DND-41 (cell line): ENCODE measurements around the gene ZBTB7B.

Source experiments
- ATAC-seq: fragments of 200-7000 bp; cut with Tn5 transposase; 3 replicates; pipeline ENCODE4 v1.9.1; 2021; ENCODE audit warnings: low read depth; ENCODE audit not compliant: insufficient read depth
- DNase-seq: peaks from one replicate; pipeline ENCODE4 v3.0.0-alpha.2; 2020
- H2AFZ ChIP-seq: 2 replicates; pipeline ENCODE4 v1.6.0; 2012; ENCODE audit warnings: low read depth, low read length
- H3K27ac ChIP-seq: 2 replicates; pipeline ENCODE4 v1.5.1; 2012; ENCODE audit warnings: low read length, inconsistent platforms
- H3K27me3 ChIP-seq: fragments of 200-600 bp; sonication (generic); 2 replicates; pipeline ENCODE4 v1.6.0; 2012; ENCODE audit warnings: low read length, mild to moderate bottlenecking, inconsistent platforms; ENCODE audit not compliant: insufficient read depth, poor library complexity
- H3K36me3 ChIP-seq: 2 replicates; pipeline ENCODE4 v1.5.1; 2012; ENCODE audit warnings: low read length, inconsistent platforms; ENCODE audit not compliant: insufficient read depth
- H3K4me1 ChIP-seq: 2 replicates; pipeline ENCODE4 v1.5.1; 2012; ENCODE audit warnings: mild to moderate bottlenecking, low read length; ENCODE audit not compliant: insufficient read depth
- H3K4me2 ChIP-seq: 2 replicates; pipeline ENCODE4 v1.6.0; 2012; ENCODE audit warnings: mild to moderate bottlenecking, moderate library complexity, low read length, inconsistent platforms; ENCODE audit not compliant: insufficient read depth
- H3K4me3 ChIP-seq, 2 experiments: fragments of 200-600 bp in 1 of 2; shearing (Covaris generic) in 1 of 2; 2 replicates each; pipeline ENCODE4 v1.5.1; 2012 to 2016; ENCODE audit warnings: inconsistent platforms in 2 of 2, low read length in 2 of 2, mild to moderate bottlenecking in 2 of 2, low read depth in 1 of 2, moderate library complexity in 1 of 2
- H3K79me2 ChIP-seq: 2 replicates; pipeline ENCODE4 v1.6.0; 2012; ENCODE audit warnings: low read length, inconsistent platforms; ENCODE audit not compliant: insufficient read depth
- H3K9ac ChIP-seq: 2 replicates; pipeline ENCODE4 v1.6.0; 2012; ENCODE audit warnings: low read depth, mild to moderate bottlenecking, inconsistent platforms, low read length, moderate library complexity
- H3K9me3 ChIP-seq: 2 replicates; pipeline ENCODE4 v1.5.1; 2012; ENCODE audit warnings: low read length, moderate library complexity, mild to moderate bottlenecking, inconsistent platforms; ENCODE audit not compliant: insufficient read depth, severe bottlenecking
- H4K20me1 ChIP-seq: 2 replicates; pipeline ENCODE4 v1.6.0; 2012; ENCODE audit warnings: low read length; ENCODE audit not compliant: insufficient read depth
- EZH2 ChIP-seq: IDR thresholded peaks from 3 replicates; pipeline ENCODE4 v1.6.1; 2012; ENCODE audit warnings: borderline replicate concordance, low read depth, mild to moderate bottlenecking, moderate library complexity, low read length, inconsistent platforms; ENCODE audit not compliant: severe bottlenecking
- TF ChIP-seq, protein P1 (sequence below): IDR thresholded peaks from 2 replicates; pipeline ENCODE4 v1.5.1; 2012; ENCODE audit warnings: borderline replicate concordance, low read length, moderate library complexity, mild to moderate bottlenecking; ENCODE audit not compliant: poor library complexity, severe bottlenecking; ENCODE audit errors: extremely low read depth

ZBTB7B gene

DNA sequence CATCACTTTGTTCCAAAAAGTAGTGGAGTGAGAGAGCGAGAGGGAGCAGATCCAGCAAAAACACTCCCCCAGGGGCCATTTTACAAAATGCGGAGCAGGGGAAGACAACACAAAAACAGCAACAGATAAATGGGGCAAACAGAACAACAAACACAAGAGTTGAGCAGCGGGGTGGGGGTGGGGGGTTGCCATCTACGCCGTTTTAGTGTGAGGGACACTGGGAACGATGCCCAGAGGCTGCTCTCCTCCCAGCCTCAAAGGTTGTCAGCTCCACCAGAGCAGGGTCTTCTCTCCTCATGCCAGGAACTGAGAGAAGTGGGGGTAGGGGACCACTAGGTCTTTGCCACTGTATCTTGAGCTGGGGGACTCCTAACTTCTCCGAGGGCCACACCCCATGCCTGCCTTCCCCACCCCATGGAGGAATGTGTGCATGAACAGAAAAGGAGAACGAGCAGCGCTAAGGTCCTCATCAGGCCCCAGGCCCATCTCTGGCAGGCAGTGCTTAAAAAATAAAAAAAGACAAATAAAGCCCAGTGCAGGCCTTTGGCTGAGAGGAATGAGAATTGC is 45.4 kb upstream of the ZBTB7B start:
- H2AFZ ChIP-seq, result no peak overlapping the region
- H3K36me3 ChIP-seq, result peaks cover 15% of the 10 kb centered on the region
- no peak for DNase-seq
- H3K79me2 ChIP-seq, result peaks cover 50% of the 10 kb centered on the region
- no peak overlapping the region for H3K4me2 ChIP-seq
- no peaks in the 10 kb centered on the region for H3K9me3 ChIP-seq
- no peak for TF ChIP-seq EZH2
- peaks cover 71% of the 10 kb centered on the region for H3K4me1 ChIP-seq
- no peak overlapping the region for H3K9ac ChIP-seq
- no peak overlapping the region; the same call in 1 of the 2 replicates for H3K27ac ChIP-seq
- ATAC-seq, result no peak
- H3K4me3 ChIP-seq, result no peak overlapping the region
- H4K20me1 ChIP-seq, result peaks cover 25% of the 10 kb centered on the region
- H3K27me3 ChIP-seq, result no peaks in the 10 kb centered on the region

DNA sequence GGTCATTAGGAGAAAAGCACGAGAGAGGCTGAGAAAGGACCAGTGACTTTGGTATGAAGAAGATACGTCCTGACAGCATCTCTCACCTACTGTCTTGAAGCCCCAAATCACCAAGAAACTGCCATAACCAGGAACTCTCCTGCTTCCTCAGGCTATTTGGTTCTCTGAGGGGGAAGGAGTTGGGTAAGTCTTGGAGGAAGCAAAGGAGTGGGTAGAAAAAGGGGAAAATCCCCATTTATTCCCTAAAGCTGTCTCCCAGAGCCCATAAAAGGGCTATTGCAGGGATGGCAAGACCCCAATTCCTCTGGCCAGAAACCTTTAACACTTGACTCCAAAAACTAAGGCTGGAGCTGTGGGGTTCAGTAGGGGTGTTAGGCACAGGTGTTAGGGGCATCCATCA is 44.6 kb upstream of the ZBTB7B start:
- H3K4me2 ChIP-seq, result no peak overlapping the region

DNA sequence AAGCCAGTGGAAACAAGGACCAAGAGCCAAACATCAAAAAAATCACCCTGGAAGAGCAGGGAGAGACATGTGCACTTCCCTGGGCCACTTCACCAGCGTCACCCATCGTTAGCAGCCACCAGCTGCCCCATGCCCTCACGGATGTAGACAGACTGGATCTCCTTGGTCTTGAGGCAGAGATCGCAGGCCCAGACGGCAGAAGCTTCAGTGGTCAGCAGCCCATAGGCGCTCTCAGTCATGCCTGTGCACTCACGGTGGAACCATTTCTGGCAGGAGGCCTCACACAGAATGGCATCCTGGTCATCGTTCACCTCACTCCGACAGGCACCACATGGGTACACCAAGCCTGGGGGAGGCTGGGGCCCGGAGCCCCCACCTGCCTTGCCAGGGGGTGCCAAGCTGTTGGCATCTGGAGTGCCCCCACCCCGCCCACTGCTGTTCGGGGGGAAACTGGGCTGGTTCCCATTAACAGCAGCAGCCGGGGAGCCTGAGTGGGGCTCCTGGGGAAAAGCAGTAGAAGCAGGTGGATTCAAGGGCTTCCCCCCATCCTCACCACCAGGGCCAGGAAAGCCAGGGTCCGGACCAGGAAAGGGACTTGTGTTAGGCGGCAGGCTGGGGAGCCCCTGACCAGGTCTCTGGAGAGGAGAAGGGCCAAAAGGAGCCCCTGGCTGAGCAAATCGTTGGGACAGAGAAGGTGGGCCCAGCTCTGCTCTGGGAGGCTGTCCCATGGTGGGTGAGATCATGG is 43.7 kb upstream of the ZBTB7B start:
- DNase-seq (no peak), ATAC-seq (no peak)
- no peaks in the 10 kb centered on the region for H3K27me3 ChIP-seq
- peaks cover 75% of the 10 kb centered on the region for H3K4me1 ChIP-seq
- TF ChIP-seq, protein P1, sequence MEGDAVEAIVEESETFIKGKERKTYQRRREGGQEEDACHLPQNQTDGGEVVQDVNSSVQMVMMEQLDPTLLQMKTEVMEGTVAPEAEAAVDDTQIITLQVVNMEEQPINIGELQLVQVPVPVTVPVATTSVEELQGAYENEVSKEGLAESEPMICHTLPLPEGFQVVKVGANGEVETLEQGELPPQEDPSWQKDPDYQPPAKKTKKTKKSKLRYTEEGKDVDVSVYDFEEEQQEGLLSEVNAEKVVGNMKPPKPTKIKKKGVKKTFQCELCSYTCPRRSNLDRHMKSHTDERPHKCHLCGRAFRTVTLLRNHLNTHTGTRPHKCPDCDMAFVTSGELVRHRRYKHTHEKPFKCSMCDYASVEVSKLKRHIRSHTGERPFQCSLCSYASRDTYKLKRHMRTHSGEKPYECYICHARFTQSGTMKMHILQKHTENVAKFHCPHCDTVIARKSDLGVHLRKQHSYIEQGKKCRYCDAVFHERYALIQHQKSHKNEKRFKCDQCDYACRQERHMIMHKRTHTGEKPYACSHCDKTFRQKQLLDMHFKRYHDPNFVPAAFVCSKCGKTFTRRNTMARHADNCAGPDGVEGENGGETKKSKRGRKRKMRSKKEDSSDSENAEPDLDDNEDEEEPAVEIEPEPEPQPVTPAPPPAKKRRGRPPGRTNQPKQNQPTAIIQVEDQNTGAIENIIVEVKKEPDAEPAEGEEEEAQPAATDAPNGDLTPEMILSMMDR, result no peak
- no peak for TF ChIP-seq EZH2
- no peak overlapping the region for H3K4me2 ChIP-seq
- no peak overlapping the region for H3K9ac ChIP-seq
- peaks cover 54% of the 10 kb centered on the region for H3K79me2 ChIP-seq
- peaks cover 25% of the 10 kb centered on the region; the same call in 1 of the 2 replicates for H4K20me1 ChIP-seq
- no peak overlapping the region for H3K27ac ChIP-seq
- H2AFZ ChIP-seq, result no peak overlapping the region
- no peak overlapping the region for H3K4me3 ChIP-seq
- H3K9me3 ChIP-seq, result no peaks in the 10 kb centered on the region
- peaks cover 27% of the 10 kb centered on the region for H3K36me3 ChIP-seq

More for the DNA sequence above, 44.6 kb upstream of the ZBTB7B start:
- Histone ChIP-seq H2AFZ (no peak overlapping the region), H3K4me1 (peaks cover 75% of the 10 kb centered on the region), H3K4me3 (no peak overlapping the region), H3K27ac (no peak overlapping the region), H3K9ac (no peak overlapping the region), H3K9me3 (no peaks in the 10 kb centered on the region), H3K27me3 (no peaks in the 10 kb centered on the region), H3K79me2 (peaks cover 54% of the 10 kb centered on the region), H4K20me1 (peaks cover 25% of the 10 kb centered on the region), H3K36me3 (peaks cover 19% of the 10 kb centered on the region)
- ATAC-seq, result no peak
- DNase-seq, result no peak
- TF ChIP-seq, protein P1, result no peak
- TF ChIP-seq EZH2, result no peak

- no peak for ATAC-seq
- H3K27me3 ChIP-seq, result no peaks in the 10 kb centered on the region
These were observed 43.2 kb upstream of the ZBTB7B start for GRCh38 chr1:154959426-154959780.

More at GRCh38 chr1:154959426-154959780, 43.2 kb upstream of the ZBTB7B start:
- no peak overlapping the region for H3K27ac ChIP-seq
- DNase-seq, result no peak
- TF ChIP-seq EZH2, result no peak
- TF ChIP-seq, protein P1, result no peak
- H3K4me2 ChIP-seq, result no peak overlapping the region
- peaks cover 25% of the 10 kb centered on the region; the same call in 1 of the 2 replicates for H4K20me1 ChIP-seq
- H3K9ac ChIP-seq, result no peak overlapping the region
- H3K4me1 ChIP-seq, result peaks cover 69% of the 10 kb centered on the region
- peaks cover 32% of the 10 kb centered on the region for H3K36me3 ChIP-seq
- H3K4me3 ChIP-seq, result no peak overlapping the region
- no peaks in the 10 kb centered on the region for H3K9me3 ChIP-seq
- peaks cover 49% of the 10 kb centered on the region for H3K79me2 ChIP-seq
- H2AFZ ChIP-seq, result no peak overlapping the region
